IPS-18c (cell line): ENCODE measurements around the gene AGBL4.
"Not testable (repeated sequence)": the region's sequence is repeated elsewhere in the genome, so short reads cannot be mapped to it uniquely, and the experiment has no call there.

ENCODE experiments used
- H3K4me3 ChIP-seq: 2 replicates; pipeline ENCODE4 v1.7.0; 2013; ENCODE audit warnings: low read depth, mild to moderate bottlenecking, low read length, moderate library complexity; ENCODE audit not compliant: insufficient read depth
- H3K9me3 ChIP-seq: one replicate; pipeline ENCODE4 v1.6.1; 2013; ENCODE audit warnings: mild to moderate bottlenecking, low read length, moderate library complexity; ENCODE audit not compliant: control insufficient read depth, insufficient read depth

The AGBL4 gene

DNA sequence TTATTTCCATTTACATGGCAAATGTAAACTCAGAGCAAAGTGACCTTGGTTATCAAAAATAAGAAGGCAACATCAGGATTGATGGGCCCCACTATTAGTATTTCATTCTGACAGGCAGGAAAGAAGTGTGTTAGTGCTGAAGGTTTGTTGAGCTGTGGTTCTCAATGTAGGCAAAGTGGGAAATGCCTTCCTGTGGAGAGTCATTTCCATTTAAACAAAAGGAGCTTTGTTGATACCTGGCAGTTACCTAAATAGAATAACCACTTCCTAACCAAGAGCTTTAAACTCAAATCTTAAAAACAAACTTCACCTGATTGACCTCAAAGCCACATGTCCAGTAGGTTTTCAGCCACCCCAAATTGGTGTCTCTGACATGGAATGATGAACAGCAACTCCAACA, 667.2 kb downstream of the AGBL4 start:
- Histone ChIP-seq H3K4me3 (no peak overlapping the region), H3K9me3 (no peaks in the 10 kb centered on the region)

DNA sequence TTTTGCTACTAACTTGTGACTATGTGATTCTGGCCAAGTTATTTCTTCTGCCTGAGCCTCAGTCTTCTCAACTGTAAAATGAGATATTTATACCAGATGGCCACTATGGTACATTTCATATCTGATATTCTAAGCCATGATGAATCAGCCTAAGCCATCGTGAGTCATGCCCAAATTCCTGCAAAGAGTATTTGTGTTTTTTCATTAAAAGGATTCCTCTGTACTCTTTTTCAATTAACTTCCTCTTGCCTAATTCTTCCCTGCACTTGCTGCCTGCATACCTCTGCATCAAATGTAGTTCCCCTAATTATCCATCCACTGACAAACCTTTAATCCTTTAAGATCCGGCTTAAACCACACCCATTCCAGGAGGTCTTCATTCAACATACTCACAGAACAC, 672.0 kb downstream of the AGBL4 start:
- no peak overlapping the region for H3K4me3 ChIP-seq
- H3K9me3 ChIP-seq = no peaks in the 10 kb centered on the region

DNA sequence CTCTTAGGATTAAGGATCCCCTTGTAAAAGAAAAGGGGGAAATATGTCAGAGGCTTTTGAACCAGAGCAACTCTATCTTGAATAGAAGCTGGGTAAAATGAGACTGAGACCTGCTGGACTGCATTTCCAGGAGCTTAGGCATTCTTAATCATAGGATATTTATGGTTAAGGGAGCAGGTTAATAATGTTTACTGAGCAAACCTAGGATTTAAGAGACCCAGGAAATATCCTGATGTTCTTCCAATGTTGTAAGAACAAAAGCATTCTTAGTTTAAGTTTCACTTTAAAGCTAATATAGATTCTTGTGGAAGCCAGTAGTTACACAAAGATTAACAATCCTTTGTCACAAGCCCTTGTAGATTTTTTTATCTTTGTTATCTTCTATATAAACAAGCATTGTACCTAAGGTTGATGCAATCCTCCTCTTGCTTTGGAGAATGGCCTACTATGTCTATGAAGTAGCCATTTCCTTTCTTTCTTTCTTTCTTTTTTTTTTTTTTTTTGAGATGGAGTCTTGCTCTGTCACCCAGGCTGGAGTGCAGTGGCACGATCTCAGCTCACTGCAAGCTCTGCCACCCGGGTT, 676.9 kb downstream of the AGBL4 start:
- Histone ChIP-seq H3K9me3 (no peaks in the 10 kb centered on the region), H3K4me3 (no peak overlapping the region)

DNA sequence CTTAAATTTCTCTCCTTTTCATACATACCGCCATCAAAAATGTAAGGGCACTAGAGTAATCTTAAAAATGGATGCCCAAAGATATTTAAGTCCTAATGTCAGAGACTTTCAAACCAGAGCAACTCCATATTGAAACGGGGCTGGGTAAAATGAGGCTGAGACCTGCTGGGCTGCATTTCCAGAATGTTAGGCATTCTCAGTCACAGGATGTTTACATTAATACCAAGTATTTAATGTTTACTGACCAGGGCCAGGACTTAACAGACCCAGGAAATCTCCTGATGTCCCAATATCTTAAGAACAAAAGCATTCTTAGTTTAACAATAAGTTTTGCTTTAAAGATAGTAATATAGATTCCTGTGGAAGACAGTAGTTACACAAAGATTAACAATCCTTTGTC, 683.2 kb downstream of the AGBL4 start:
- Histone ChIP-seq H3K9me3 (no peaks in the 10 kb centered on the region), H3K4me3 (no peak overlapping the region)

DNA sequence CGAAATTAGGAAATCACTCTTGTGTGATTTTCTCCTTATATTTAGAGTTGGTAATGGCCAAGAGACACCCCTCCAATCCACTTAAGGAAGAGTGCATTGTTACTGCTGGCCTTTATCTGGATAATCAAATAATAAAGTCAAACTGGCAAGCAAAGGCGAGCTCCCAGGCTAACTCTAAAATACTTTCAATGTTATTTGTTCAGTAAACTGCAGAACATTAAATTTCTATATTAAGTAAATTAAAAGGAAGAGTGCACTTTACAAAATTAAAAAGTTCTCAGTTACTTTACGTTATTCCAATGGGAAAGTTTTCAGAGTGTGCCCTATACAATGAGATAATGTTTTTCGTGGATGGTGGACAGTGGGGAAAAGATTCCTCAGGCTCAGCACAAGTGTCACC, 684.7 kb downstream of the AGBL4 start:
- Histone ChIP-seq H3K4me3 (no peak overlapping the region), H3K9me3 (no peaks in the 10 kb centered on the region)

DNA sequence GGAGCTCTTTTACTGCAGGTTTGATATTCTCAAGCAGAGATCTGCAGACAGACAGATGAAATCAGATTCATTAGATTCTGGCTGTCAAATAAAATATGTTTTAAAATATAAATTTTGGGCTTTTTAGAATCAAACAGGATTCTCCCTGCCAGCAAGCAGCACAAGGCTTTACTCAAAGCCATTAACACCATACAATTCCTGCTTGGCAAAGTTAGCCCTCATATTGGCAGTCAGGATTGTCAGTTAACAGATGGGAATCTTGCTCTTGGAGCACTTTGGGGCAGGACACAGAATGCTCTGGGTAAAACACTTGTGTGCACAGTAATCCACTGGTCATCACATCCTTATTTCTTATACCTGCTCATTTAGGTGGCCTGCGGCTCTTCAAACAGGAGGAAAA, 686.5 kb downstream of the AGBL4 start:
- no peaks in the 10 kb centered on the region for H3K9me3 ChIP-seq

GRCh38 chr1:49333906-49334305, 689.8 kb downstream of the AGBL4 start:
- no peaks in the 10 kb centered on the region for H3K9me3 ChIP-seq
- no peak overlapping the region for H3K4me3 ChIP-seq

More for the DNA sequence above, 686.5 kb downstream of the AGBL4 start:
- H3K4me3 ChIP-seq = no peak overlapping the region

- no peaks in the 10 kb centered on the region for H3K9me3 ChIP-seq
These were observed 692.5 kb downstream of the AGBL4 start for GRCh38 chr1:49331066-49331852.

GRCh38 chr1:49323925-49324540, 699.7 kb downstream of the AGBL4 start:
- H3K9me3 ChIP-seq = no peaks in the 10 kb centered on the region
- H3K4me3 ChIP-seq = no peak overlapping the region

More at GRCh38 chr1:49331066-49331852, 692.5 kb downstream of the AGBL4 start:
- no peak overlapping the region for H3K4me3 ChIP-seq

GRCh38 chr1:49320493-49320892, 703.3 kb downstream of the AGBL4 start:
- H3K9me3 ChIP-seq, H3K4me3 ChIP-seq: not testable (repeated sequence)

DNA sequence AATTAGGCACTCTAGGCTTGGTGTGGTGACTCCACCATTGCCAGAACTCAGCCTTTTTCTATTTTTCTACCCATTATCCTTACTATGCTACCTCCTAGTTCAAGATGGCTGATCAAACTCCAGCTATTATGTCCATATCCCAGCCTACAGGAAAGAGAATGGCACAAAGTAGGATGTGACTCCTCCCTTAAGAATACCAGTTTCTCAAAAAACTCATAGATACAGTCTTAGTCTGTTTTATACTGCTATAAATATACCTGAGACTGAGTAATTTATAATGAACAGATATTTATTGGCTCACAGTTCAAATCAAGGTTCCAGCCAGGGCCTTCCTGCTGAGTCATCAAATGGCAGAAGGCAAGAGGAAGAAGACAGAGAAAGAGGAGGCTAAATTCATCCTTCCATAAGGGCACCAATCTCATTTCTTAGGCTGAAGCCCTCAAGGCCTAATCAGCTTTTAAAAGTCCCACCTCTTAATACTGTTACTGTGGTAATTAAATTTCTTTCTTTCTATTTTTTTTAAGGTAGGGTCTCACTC, 704.3 kb downstream of the AGBL4 start:
- Histone ChIP-seq H3K4me3 (no peak overlapping the region), H3K9me3 (no peaks in the 10 kb centered on the region)

DNA sequence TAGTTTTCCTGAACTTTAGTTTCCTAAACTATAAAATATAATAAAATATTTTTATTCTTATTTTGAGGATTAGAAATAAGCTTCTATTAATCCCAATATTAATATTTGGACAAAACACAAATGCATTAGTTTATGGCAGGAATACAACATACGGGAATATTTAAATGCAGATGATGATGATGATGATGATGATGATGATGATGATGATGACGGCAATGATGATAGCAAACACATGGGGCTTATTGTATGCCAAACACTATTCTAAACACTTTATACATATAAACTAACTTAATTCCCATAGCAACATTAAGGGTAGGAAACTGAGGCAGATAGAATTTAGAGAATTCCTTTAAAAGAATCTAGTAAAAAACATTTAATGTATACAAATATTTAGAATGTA, 705.5 kb downstream of the AGBL4 start:
- Histone ChIP-seq H3K4me3 (no peak overlapping the region), H3K9me3 (no peaks in the 10 kb centered on the region)

DNA sequence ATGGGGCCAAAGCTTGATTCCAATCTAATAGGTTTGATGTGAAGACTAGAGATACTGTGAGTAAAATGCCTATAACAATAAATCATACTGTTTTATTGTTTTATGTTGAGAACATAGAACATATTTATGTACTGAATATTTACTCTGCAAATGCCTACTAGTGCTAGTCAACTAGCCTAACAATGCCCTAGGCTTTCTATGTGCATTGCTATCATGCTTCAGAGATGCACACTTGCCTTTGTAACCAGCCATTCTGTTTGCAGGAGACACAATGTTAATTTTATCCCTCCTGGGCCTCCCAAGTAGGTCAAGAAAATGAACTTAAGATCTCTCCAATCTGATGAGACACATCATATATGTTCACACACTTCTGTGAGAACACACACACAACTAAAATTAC, 716.3 kb downstream of the AGBL4 start:
- Histone ChIP-seq H3K9me3 (no peaks in the 10 kb centered on the region), H3K4me3 (no peak overlapping the region)

DNA sequence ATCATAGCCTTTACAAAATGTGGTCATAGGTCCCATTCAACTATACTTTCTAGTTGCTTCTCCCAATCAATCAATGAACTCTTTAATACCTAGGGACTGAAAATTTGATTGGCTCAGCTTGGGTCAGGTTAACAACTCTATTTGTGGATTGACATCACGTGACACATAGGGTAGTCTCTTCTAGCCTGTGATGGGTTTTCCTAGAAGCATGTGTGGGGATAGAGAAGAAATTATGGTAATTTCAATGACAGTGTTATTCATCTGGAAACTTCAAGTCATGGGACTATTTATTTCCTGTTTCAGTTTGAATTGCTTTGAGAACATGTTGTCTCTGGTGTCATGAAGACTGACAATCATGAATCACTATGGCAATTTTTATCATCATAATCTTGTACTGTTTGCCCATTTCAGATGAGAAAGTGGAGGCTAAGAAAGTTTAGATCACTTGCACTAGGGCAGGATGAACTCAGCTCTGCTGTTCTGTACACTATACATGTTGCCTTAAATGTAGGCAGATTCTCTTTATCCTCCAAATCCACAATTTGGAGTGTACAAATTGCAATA, 717.2 kb downstream of the AGBL4 start:
- Histone ChIP-seq H3K4me3 (no peak overlapping the region), H3K9me3 (no peaks in the 10 kb centered on the region)

DNA sequence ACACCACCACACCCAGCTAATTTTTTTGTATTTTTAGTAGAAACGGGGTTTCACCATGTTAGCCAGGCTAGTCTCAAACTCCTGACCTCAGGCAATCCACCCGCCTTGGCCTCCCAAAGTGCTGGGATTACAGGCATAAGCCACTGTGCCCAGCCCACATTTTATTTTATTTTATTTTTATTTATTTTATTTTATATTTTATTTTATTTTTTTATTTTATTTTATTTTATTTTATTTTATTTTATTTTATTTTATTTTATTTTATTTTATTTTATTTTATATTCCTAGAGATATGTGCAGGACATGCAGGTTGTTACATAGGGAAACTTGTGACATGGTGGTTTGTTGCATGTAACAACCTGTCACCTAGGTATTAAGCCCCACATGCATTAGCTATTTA, 721.4 kb downstream of the AGBL4 start:
- H3K9me3 ChIP-seq, H3K4me3 ChIP-seq: not testable (repeated sequence)

DNA sequence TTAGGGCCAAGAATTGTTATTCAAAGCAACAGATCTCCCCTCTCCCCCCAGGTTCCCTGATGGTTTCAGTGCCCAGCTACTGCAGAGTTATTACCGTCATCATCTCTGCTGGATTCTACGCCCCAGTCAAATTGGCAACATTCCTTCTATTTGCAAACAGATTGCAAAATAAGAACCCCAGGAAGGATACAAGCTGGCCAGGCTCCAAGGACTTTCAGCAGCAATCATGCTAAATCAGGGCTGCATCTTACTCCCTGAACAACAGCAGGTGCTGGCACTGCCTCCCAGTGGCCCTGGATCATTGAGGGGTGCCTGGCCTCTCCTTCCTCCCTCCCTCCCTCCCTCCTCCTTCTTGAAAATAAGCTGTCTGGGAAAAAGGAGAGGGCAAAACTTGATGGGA, 725.5 kb downstream of the AGBL4 start:
- no peaks in the 10 kb centered on the region for H3K9me3 ChIP-seq
- H3K4me3 ChIP-seq = no peak overlapping the region

DNA sequence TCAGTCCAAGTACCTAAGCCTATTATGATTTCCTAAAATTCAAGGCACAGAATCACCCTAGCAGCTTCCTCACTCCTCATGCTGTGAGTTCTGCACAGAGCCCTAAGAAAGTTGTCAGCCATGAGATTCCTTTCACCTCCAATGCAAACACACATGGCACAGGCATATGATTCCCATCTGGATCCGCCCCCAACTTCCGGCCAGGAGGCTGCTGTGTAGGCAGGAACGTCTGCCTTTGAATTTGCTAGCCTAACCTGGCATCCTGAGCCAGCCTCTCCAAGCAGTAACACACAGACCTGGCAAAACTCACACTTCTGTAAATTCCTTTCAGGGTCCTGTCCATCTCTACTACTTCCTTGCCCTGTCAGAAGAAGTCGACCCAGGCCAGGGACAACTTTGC, 726.0 kb downstream of the AGBL4 start:
- H3K4me3 ChIP-seq = no peak overlapping the region
- no peaks in the 10 kb centered on the region for H3K9me3 ChIP-seq

- H3K4me3 ChIP-seq = no peak overlapping the region
- peaks cover 7% of the 10 kb centered on the region for H3K9me3 ChIP-seq
These were observed 729.2 kb downstream of the AGBL4 start for GRCh38 chr1:49294539-49294938.
